ENCODE measurements around the gene TK2. TPM values are rescaled to one million over a fixed set of nuclear protein-coding genes. Genes with fewer than 3 reads are reported as not detected.

TK2 gene
- total RNA-seq, 1 experiment from 2014 or later: 31.2 TPM

DNA sequence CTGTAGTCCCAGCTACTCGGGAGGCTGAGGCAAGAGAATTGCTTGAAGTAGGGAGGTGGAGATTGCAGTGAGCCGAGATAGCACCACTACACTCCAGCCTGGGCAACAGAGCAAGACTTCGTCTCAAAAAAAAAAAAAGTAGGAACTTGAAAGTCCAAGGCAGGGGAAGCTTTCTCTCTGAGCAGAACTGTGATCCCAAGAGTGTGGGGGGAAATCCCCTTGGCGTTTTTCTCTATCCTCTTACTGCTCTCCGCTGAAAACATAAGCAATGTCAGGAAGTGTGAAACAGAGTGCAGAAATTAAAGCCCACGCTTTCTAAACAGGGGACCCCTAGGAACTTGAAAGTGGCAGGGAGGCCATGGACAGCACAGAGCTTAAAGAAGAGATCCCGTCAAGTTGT, 44.8 kb upstream of the TK2 start:
- Mint-ChIP-seq H3K36me3 (ENCODE audit: insufficient read depth, unreplicated experiment) (no peaks in the 10 kb centered on the region), H3K4me3 (ENCODE audit: unreplicated experiment) (no peak overlapping the region), H3K27ac (ENCODE audit: low read depth, unreplicated experiment) (no peak overlapping the region), H3K27me3 (ENCODE audit: insufficient read depth, unreplicated experiment) (peaks cover 5% of the 10 kb centered on the region), H3K9me3 (ENCODE audit: unreplicated experiment) (no peaks in the 10 kb centered on the region), H3K4me1 (ENCODE audit: insufficient read depth, unreplicated experiment) (no peaks in the 10 kb centered on the region)
- POLR2A ChIA-PET: no interaction called here
- TF ChIP-seq, protein P1, sequence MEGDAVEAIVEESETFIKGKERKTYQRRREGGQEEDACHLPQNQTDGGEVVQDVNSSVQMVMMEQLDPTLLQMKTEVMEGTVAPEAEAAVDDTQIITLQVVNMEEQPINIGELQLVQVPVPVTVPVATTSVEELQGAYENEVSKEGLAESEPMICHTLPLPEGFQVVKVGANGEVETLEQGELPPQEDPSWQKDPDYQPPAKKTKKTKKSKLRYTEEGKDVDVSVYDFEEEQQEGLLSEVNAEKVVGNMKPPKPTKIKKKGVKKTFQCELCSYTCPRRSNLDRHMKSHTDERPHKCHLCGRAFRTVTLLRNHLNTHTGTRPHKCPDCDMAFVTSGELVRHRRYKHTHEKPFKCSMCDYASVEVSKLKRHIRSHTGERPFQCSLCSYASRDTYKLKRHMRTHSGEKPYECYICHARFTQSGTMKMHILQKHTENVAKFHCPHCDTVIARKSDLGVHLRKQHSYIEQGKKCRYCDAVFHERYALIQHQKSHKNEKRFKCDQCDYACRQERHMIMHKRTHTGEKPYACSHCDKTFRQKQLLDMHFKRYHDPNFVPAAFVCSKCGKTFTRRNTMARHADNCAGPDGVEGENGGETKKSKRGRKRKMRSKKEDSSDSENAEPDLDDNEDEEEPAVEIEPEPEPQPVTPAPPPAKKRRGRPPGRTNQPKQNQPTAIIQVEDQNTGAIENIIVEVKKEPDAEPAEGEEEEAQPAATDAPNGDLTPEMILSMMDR (IDR thresholded peaks at IDR 0.05; ENCODE audit: unreplicated experiment): no peak
- no TSS peak for BruUV-seq (replicated peaks)
- CTCF ChIA-PET: interaction anchor here (1.3 to 2.1 kb wide), 2 partner anchors 13 to 14 kb away, joined by 4 to 8 read pairs; no protein-coding TSS in a partner anchor
- DNase-seq (ENCODE audit: unreplicated experiment): no peak
- intact Hi-C loops (cut with micrococcal nuclease): no loop called here

DNA sequence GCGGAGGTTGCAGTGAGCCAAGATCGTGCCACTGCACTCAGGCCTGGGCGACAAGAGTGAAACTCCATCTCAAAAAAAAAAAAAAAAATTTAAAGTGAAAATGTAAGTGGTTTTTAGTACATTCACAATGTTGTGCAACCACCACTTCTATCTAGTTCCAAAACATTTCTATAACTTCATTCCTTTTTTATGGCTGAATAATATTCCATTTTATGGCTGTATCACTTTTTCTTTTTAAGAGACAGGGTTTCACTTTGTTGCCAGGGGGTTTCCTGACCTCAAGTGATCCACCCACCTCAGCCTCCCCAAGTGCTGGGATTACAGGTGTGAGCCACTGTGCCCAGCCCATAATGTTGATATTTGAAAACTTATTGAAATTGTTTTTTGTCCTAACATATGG, 42.9 kb upstream of the TK2 start:
- CTCF ChIA-PET: interaction anchor here (0.6 kb wide), 2 partner anchors 63 to 806 kb away, joined by 3 to 4 read pairs; no protein-coding TSS in a partner anchor
- Mint-ChIP-seq H3K27ac (ENCODE audit: low read depth, unreplicated experiment) (no peak overlapping the region), H3K4me3 (ENCODE audit: unreplicated experiment) (no peak overlapping the region), H3K9me3 (ENCODE audit: unreplicated experiment) (no peaks in the 10 kb centered on the region), H3K27me3 (ENCODE audit: insufficient read depth, unreplicated experiment) (no peaks in the 10 kb centered on the region), H3K4me1 (ENCODE audit: insufficient read depth, unreplicated experiment) (no peaks in the 10 kb centered on the region), H3K36me3 (ENCODE audit: insufficient read depth, unreplicated experiment) (no peaks in the 10 kb centered on the region)
- no TSS peak for BruUV-seq (replicated peaks)
- no peak for DNase-seq (ENCODE audit: unreplicated experiment)
- intact Hi-C loops (cut with micrococcal nuclease): no loop called here
- TF ChIP-seq, protein P1 (IDR thresholded peaks at IDR 0.05; ENCODE audit: unreplicated experiment): no peak
- POLR2A ChIA-PET: no interaction called here

DNA sequence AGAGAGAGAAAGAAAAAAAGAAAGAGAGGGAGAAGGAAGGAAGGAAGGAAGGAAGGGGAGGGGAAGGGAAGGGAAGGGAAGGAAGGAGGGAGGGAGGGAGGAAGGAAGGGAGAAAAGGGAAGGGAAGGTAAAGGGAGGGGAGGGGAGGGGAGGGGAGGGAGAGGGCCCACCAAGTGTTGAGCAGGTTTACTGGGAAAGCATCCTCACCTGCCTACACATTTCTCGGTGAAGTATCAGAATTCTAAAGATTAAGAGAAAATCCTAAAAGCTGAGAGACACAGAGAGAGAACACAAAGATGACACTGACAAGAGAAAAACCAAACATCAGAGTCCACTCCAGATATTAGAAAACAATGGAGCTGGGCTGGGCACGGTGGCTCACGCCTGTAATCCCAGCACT, 42.3 kb upstream of the TK2 start:
- intact Hi-C loops (cut with micrococcal nuclease): no loop called here
- no peak overlapping the region for H3K4me3 Mint-ChIP-seq (ENCODE audit: unreplicated experiment)
- H3K9me3 Mint-ChIP-seq (ENCODE audit: unreplicated experiment): no peaks in the 10 kb centered on the region
- DNase-seq (ENCODE audit: unreplicated experiment): no peak
- no peaks in the 10 kb centered on the region for H3K4me1 Mint-ChIP-seq (ENCODE audit: insufficient read depth, unreplicated experiment)
- no peaks in the 10 kb centered on the region for H3K27me3 Mint-ChIP-seq (ENCODE audit: insufficient read depth, unreplicated experiment)
- H3K36me3 Mint-ChIP-seq (ENCODE audit: insufficient read depth, unreplicated experiment): no peaks in the 10 kb centered on the region
- ChIA-PET POLR2A (no interaction called here), CTCF (interaction anchor here (0.6 to 0.7 kb wide), 2 partner anchors 134 to 807 kb away, joined by 3 to 4 read pairs; no protein-coding TSS in a partner anchor)
- TF ChIP-seq, protein P1 (IDR thresholded peaks at IDR 0.05; ENCODE audit: unreplicated experiment): no peak
- no TSS peak for BruUV-seq (replicated peaks)
- H3K27ac Mint-ChIP-seq (ENCODE audit: low read depth, unreplicated experiment): no peak overlapping the region

GRCh38 chr16:66591018-66591417, 41.1 kb upstream of the TK2 start:
- Mint-ChIP-seq H3K36me3 (ENCODE audit: insufficient read depth, unreplicated experiment) (no peaks in the 10 kb centered on the region), H3K9me3 (ENCODE audit: unreplicated experiment) (no peaks in the 10 kb centered on the region), H3K27ac (ENCODE audit: low read depth, unreplicated experiment) (no peak overlapping the region), H3K27me3 (ENCODE audit: insufficient read depth, unreplicated experiment) (no peaks in the 10 kb centered on the region), H3K4me1 (ENCODE audit: insufficient read depth, unreplicated experiment) (no peaks in the 10 kb centered on the region), H3K4me3 (ENCODE audit: unreplicated experiment) (no peak overlapping the region)
- POLR2A ChIA-PET: no interaction called here
- intact Hi-C loops (cut with micrococcal nuclease): no loop called here
- CTCF ChIA-PET: interaction anchor here (1.0 to 1.1 kb wide), 3 partner anchors 9 to 108 kb away, joined by 3 to 5 read pairs (median 3); no protein-coding TSS in a partner anchor
- BruUV-seq (replicated peaks): no TSS peak
- TF ChIP-seq, protein P1 (IDR thresholded peaks at IDR 0.05; ENCODE audit: unreplicated experiment): no peak
- no peak for DNase-seq (ENCODE audit: unreplicated experiment)

All from MCF 10A (cell line).